Measurements from ENCODE around the gene ARHGEF28.

DNA sequence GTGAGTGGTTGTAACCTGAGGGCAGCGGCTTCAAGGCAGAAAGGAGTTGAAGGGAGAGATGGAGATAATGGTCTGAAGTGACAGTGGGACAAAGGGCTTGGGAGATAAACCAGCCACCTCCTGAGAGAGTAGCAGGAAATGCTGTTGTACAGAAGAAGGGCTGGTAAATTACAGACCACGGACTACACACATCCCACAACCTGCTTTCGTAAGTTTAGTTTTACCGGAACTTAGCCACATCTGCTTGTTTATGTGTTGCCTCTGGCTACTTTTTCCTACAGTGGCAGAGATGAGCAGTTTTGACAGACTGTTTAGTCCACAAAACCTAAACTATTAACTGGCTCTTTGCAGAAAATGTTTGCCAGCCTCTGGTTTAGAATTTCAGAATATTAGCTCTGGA is 269.5 kb downstream of the ARHGEF28 start:
- TF ChIP-seq RAD21 (conservative IDR thresholded peaks at IDR 0.05) (no peak), POLR2AphosphoS5 (IDR thresholded peaks at IDR 0.05) (no peak), SMC3 (conservative IDR thresholded peaks at IDR 0.05; ENCODE audit: poor library complexity) (no peak), TAF1 (IDR thresholded peaks at IDR 0.05; ENCODE audit: low read depth) (no peak), EZH2 (IDR thresholded peaks at IDR 0.05; ENCODE audit: borderline replicate concordance, insufficient read depth, low read length, poor library complexity, severe bottlenecking) (no peak)
- TF ChIP-seq, protein P1, sequence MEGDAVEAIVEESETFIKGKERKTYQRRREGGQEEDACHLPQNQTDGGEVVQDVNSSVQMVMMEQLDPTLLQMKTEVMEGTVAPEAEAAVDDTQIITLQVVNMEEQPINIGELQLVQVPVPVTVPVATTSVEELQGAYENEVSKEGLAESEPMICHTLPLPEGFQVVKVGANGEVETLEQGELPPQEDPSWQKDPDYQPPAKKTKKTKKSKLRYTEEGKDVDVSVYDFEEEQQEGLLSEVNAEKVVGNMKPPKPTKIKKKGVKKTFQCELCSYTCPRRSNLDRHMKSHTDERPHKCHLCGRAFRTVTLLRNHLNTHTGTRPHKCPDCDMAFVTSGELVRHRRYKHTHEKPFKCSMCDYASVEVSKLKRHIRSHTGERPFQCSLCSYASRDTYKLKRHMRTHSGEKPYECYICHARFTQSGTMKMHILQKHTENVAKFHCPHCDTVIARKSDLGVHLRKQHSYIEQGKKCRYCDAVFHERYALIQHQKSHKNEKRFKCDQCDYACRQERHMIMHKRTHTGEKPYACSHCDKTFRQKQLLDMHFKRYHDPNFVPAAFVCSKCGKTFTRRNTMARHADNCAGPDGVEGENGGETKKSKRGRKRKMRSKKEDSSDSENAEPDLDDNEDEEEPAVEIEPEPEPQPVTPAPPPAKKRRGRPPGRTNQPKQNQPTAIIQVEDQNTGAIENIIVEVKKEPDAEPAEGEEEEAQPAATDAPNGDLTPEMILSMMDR (IDR thresholded peaks at IDR 0.05; ENCODE audit: poor library complexity, severe bottlenecking) = no peak
- TF ChIP-seq, protein P2, sequence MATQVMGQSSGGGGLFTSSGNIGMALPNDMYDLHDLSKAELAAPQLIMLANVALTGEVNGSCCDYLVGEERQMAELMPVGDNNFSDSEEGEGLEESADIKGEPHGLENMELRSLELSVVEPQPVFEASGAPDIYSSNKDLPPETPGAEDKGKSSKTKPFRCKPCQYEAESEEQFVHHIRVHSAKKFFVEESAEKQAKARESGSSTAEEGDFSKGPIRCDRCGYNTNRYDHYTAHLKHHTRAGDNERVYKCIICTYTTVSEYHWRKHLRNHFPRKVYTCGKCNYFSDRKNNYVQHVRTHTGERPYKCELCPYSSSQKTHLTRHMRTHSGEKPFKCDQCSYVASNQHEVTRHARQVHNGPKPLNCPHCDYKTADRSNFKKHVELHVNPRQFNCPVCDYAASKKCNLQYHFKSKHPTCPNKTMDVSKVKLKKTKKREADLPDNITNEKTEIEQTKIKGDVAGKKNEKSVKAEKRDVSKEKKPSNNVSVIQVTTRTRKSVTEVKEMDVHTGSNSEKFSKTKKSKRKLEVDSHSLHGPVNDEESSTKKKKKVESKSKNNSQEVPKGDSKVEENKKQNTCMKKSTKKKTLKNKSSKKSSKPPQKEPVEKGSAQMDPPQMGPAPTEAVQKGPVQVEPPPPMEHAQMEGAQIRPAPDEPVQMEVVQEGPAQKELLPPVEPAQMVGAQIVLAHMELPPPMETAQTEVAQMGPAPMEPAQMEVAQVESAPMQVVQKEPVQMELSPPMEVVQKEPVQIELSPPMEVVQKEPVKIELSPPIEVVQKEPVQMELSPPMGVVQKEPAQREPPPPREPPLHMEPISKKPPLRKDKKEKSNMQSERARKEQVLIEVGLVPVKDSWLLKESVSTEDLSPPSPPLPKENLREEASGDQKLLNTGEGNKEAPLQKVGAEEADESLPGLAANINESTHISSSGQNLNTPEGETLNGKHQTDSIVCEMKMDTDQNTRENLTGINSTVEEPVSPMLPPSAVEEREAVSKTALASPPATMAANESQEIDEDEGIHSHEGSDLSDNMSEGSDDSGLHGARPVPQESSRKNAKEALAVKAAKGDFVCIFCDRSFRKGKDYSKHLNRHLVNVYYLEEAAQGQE (IDR thresholded peaks at IDR 0.05; ENCODE audit: borderline replicate concordance) = no peak

Measured in neural cell (in vitro differentiated cells).